H1 (cell line): ENCODE results near the gene MAGEB3. TPM values are rescaled to one million over a fixed set of nuclear protein-coding genes. Genes with fewer than 3 reads are reported as not detected.

Experiments used
- CTCF ChIA-PET: fragments of 300-600 bp; sonication (Branson Sonifier 250); formaldehyde crosslinking; loops from one replicate; lab custom pipeline; 2021; ENCODE audit not compliant: partially characterized antibody; lab: Charles Lee
- POLR2A ChIA-PET: fragments of 300-600 bp; sonication (Branson Sonifier 250); formaldehyde crosslinking; loops from one replicate; lab custom pipeline; 2021; ENCODE audit warnings: inconsistent platforms; ENCODE audit not compliant: partially characterized antibody; lab: Charles Lee
- DNase-seq, 2 experiments: peaks; one replicate each; pipeline versions ENCODE4 v3.0.0 to v3.0.0-alpha.2; 2010 to 2022; ENCODE audit warnings: low spot score in 2 of 2, low read depth in 1 of 2, mixed read lengths in 1 of 2
- FAIRE-seq: peaks from 2 replicates; lab custom pipeline; 2011; peaks lifted over from hg19 to GRCh38; lab: Jason Lieb, UNC
- H2AFZ ChIP-seq: 2 replicates; pipeline ENCODE4 v1.8.1; 2012; ENCODE audit warnings: low read length, inconsistent platforms
- H2AK5ac ChIP-seq: 2 replicates; pipeline ENCODE4 v1.6.1; 2013; ENCODE audit warnings: low read depth, low read length
- H2BK120ac ChIP-seq: replicated peaks from 2 replicates; pipeline ENCODE3; 2013; ENCODE audit warnings: low read depth, low read length, inconsistent platforms
- H2BK12ac ChIP-seq: 2 replicates; pipeline ENCODE4 v1.6.1; 2013; ENCODE audit warnings: low read depth, low read length
- H2BK15ac ChIP-seq: 2 replicates; pipeline ENCODE4 v1.6.1; 2013; ENCODE audit warnings: low read length
- H2BK20ac ChIP-seq: 2 replicates; pipeline ENCODE4 v1.6.1; 2013; ENCODE audit warnings: low read length
- H2BK5ac ChIP-seq: 2 replicates; pipeline ENCODE4 v1.6.1; 2013; ENCODE audit warnings: low read depth, low read length
- H3K14ac ChIP-seq: 2 replicates; pipeline ENCODE4 v1.6.1; 2013; ENCODE audit warnings: inconsistent platforms; ENCODE audit not compliant: insufficient read length
- H3K18ac ChIP-seq: 2 replicates; pipeline ENCODE4 v1.6.1; 2013; ENCODE audit warnings: low read length; ENCODE audit errors: extremely low read depth
- H3K23ac ChIP-seq: 2 replicates; pipeline ENCODE4 v1.6.1; 2013; ENCODE audit warnings: inconsistent platforms; ENCODE audit not compliant: insufficient read length
- H3K23me2 ChIP-seq: 2 replicates; pipeline ENCODE4 v1.6.1; 2013; ENCODE audit warnings: low read depth, low read length
- H3K27ac ChIP-seq: 2 replicates; pipeline ENCODE4 v1.6.1; 2011; ENCODE audit warnings: low read depth, low read length, inconsistent platforms
- H3K27me3 ChIP-seq, 4 experiments: replicated peaks in 1 of 4; 1 replicate in 1 of 4; 2 replicates in 3 of 4; pipeline versions ENCODE4 v1.6.1 to v1.8.1; 2011 to 2013; ENCODE audit warnings: low read length in 3 of 4, mild to moderate bottlenecking in 3 of 4, inconsistent platforms in 2 of 4, mixed read lengths in 2 of 4, moderate library complexity in 1 of 4; ENCODE audit not compliant: control insufficient read depth in 3 of 4, insufficient read depth in 3 of 4; ENCODE audit errors: extremely low read depth in 1 of 4
- H3K36me3 ChIP-seq, 4 experiments: 2 replicates each; pipeline versions ENCODE4 v1.6.1 to v1.8.1; 2011 to 2013; ENCODE audit warnings: mild to moderate bottlenecking in 4 of 4, low read length in 3 of 4, moderate library complexity in 2 of 4, control low read depth in 1 of 4, inconsistent platforms in 1 of 4; ENCODE audit not compliant: insufficient read depth in 4 of 4, control insufficient read depth in 2 of 4
- H3K4ac ChIP-seq: replicated peaks from 2 replicates; pipeline ENCODE3; 2013; ENCODE audit warnings: low read length, low read depth, mixed read lengths, inconsistent platforms; ENCODE audit not compliant: insufficient read length
- H3K4me1 ChIP-seq, 4 experiments: replicated peaks in 1 of 4; 1 replicate in 1 of 4; 2 replicates in 3 of 4; pipeline versions ENCODE4 v1.6.1 to v1.8.1; 2011 to 2013; ENCODE audit warnings: low read length in 3 of 4, inconsistent platforms in 2 of 4, mixed read lengths in 1 of 4; ENCODE audit not compliant: insufficient read depth in 4 of 4, control insufficient read depth in 3 of 4
- H3K4me2 ChIP-seq, 2 experiments: 2 replicates each; pipeline versions ENCODE4 v1.6.1 to v1.8.1; 2011 to 2013; ENCODE audit warnings: low read depth in 2 of 2, low read length in 2 of 2, control low read depth in 1 of 2, inconsistent platforms in 1 of 2, mild to moderate bottlenecking in 1 of 2; ENCODE audit not compliant: insufficient read depth in 1 of 2
- H3K4me3 ChIP-seq, 4 experiments: fragments of 200-600, 300-600 bp in 1 of 4; sonication (generic), shearing (Covaris generic), sonication (Bioruptor Twin) in 1 of 4; 2 replicates each; pipeline versions ENCODE4 v1.5.1 to v1.8.1; 2011 to 2016; ENCODE audit warnings: low read length in 4 of 4, low read depth in 3 of 4, control low read depth in 2 of 4, inconsistent platforms in 2 of 4, mild to moderate bottlenecking in 2 of 4, mixed read lengths in 1 of 4, moderate library complexity in 1 of 4; ENCODE audit not compliant: insufficient read depth in 2 of 4; ENCODE audit errors: extremely low read depth in 1 of 4
- H3K56ac ChIP-seq: replicated peaks from 2 replicates; pipeline ENCODE3; 2013; ENCODE audit warnings: low read depth, mild to moderate bottlenecking, mixed read lengths, low read length, inconsistent platforms; ENCODE audit not compliant: insufficient read length
- H3K79me1 ChIP-seq: 2 replicates; pipeline ENCODE4 v1.6.1; 2013; ENCODE audit warnings: low read depth, low read length, control low read depth
- H3K79me2 ChIP-seq, 2 experiments: 2 replicates each; pipeline versions ENCODE4 v1.6.1 to v1.8.1; 2012 to 2013; ENCODE audit warnings: low read length in 2 of 2, mild to moderate bottlenecking in 2 of 2, inconsistent platforms in 1 of 2; ENCODE audit not compliant: insufficient read depth in 2 of 2, control insufficient read depth in 1 of 2
- H3K9ac ChIP-seq, 4 experiments: replicated peaks in 1 of 4; 1 replicate in 1 of 4; 2 replicates in 3 of 4; pipeline versions ENCODE4 v1.6.1 to v1.8.1; 2011 to 2013; ENCODE audit warnings: low read depth in 3 of 4, low read length in 3 of 4, control low read depth in 2 of 4, mild to moderate bottlenecking in 2 of 4, moderate library complexity in 2 of 4, inconsistent platforms in 1 of 4; ENCODE audit errors: extremely low read depth in 1 of 4
- H3K9me3 ChIP-seq, 2 experiments: 2 replicates each; pipeline versions ENCODE4 v1.6.1 to v1.8.1; 2012 to 2013; ENCODE audit warnings: mild to moderate bottlenecking in 2 of 2, moderate library complexity in 2 of 2, control low read depth in 1 of 2, inconsistent platforms in 1 of 2, low read depth in 1 of 2, low read length in 1 of 2, mixed read lengths in 1 of 2; ENCODE audit not compliant: insufficient read depth in 2 of 2
- H4K20me1 ChIP-seq, 2 experiments: replicated peaks in 1 of 2; 2 replicates each; pipeline versions ENCODE3 to v1.8.1; 2011 to 2013; ENCODE audit warnings: inconsistent platforms in 2 of 2, low read length in 2 of 2, mild to moderate bottlenecking in 1 of 2; ENCODE audit not compliant: insufficient read depth in 2 of 2, control insufficient read depth in 1 of 2
- H4K5ac ChIP-seq: 2 replicates; pipeline ENCODE4 v1.6.1; 2013; ENCODE audit warnings: low read length, low read depth, mixed read lengths, inconsistent platforms; ENCODE audit not compliant: insufficient read length
- H4K8ac ChIP-seq: 2 replicates; pipeline ENCODE4 v1.8.0; 2013; ENCODE audit warnings: mild to moderate bottlenecking, moderate library complexity, low read length, inconsistent platforms; ENCODE audit not compliant: insufficient read depth; ENCODE audit errors: extremely low read depth
- H4K91ac ChIP-seq: replicated peaks from 2 replicates; pipeline ENCODE3; 2013; ENCODE audit warnings: low read length, mixed read lengths, inconsistent platforms; ENCODE audit not compliant: insufficient read length
- NRF1 ChIP-seq: IDR thresholded peaks from 2 replicates; pipeline ENCODE4 v1.6.1; 2011; ENCODE audit warnings: mild to moderate bottlenecking, low read depth, low read length, improper control_type of control experiment
- WGBS, 2 experiments: shearing (Covaris generic) in 1 of 2; methylation state at CpG; one replicate each; pipeline versions ENCODE4 v1.1.6 to v1.1.7; 2013 to 2015; ENCODE audit warnings: low lambda C conversion rate in 2 of 2, mixed read lengths in 2 of 2, inconsistent platforms in 1 of 2, low coverage in 1 of 2, missing lambda C conversion rate in 1 of 2; ENCODE audit not compliant: insufficient replicate concordance in 2 of 2, insufficient coverage in 1 of 2, insufficient read length in 1 of 2; ENCODE audit errors: extremely low coverage in 1 of 2, missing lambda C conversion rate in 1 of 2; 5-methylcytosine and 5-hydroxymethylcytosine counted together
- polyA plus RNA-seq, 7 experiments: library from polyadenylated mRNA; depleted of rRNA in 3 of 7; stranded (reverse) in 5 of 7; unstranded in 2 of 7; fragments of >200 nt in 5 of 7; fragments of 200-250 nt in 2 of 7; gene quantifications; 1 replicate in 5 of 7; 2 replicates in 1 of 7; 4 replicates in 1 of 7; pipeline versions ENCODE4 v1.2.1 to v1.2.3, GENCODE V29; 2011 to 2013; ENCODE audit warnings: missing spikeins in 2 of 7, mixed read lengths in 2 of 7
- total RNA-seq: library from RNA; stranded (reverse); fragmentation: NEBNext Ultra II Directional; extraction: Animal tissue kit (Norgen Biotek cat#: 25700); gene quantifications from 2 replicates; pipeline ENCODE4 v1.2.1, GENCODE V29; 2021

The MAGEB3 gene
- total and polyA plus RNA-seq, 2 of the 8 experiments (the other 6 are each of a cell fraction or from before 2014, with no cell fraction given) = not detected

DNA sequence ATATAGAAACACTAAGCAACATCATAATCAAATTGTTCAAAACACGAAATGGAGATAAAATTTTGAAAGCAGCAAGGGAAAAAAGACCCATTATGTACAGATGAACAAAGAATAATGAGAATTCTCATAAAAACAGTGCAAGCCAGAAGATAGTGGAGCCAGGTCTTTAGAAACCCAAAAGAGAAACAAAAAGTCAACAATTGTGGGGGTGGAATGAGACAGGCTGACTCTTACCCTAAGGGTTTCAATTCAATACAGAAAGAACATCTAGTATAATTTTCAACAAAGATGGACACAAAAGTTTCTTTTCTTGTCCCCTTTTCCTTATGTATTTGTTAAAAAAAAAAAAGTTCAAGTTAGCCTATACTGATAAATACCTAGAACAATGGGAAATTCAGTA, 49.1 kb upstream of the MAGEB3 start:
- Histone ChIP-seq H3K18ac (no peak overlapping the region), H3K36me3 (no peaks in the 10 kb centered on the region), H4K20me1 (no peaks in the 10 kb centered on the region), H3K4ac (no peak overlapping the region), H3K56ac (no peak overlapping the region), H3K4me2 (no peak overlapping the region), H3K23me2 (no peaks in the 10 kb centered on the region), H4K8ac (no peak overlapping the region), H3K79me1 (no peaks in the 10 kb centered on the region), H3K79me2 (no peaks in the 10 kb centered on the region), H3K14ac (no peak overlapping the region), H3K23ac (no peak overlapping the region), H3K9me3 (no peaks in the 10 kb centered on the region), H2BK20ac (no peak overlapping the region), H4K91ac (no peak overlapping the region), H2BK5ac (no peak overlapping the region), H3K9ac (no peak overlapping the region), H2BK12ac (no peak overlapping the region), H4K5ac (no peak overlapping the region), H2BK15ac (no peak overlapping the region), H3K27me3 (no peaks in the 10 kb centered on the region), H2AFZ (no peak overlapping the region), H3K4me3 (no peak overlapping the region), H2AK5ac (no peak overlapping the region), H3K4me1 (no peaks in the 10 kb centered on the region), H3K27ac (no peak overlapping the region), H2BK120ac (no peak overlapping the region)
- ChIA-PET POLR2A (no interaction called here), CTCF (interaction anchor here (1.2 kb wide), 1 partner anchor 16 kb away, joined by 4 read pairs; no protein-coding TSS in a partner anchor)
- FAIRE-seq (peak; percentile 32), DNase-seq (no peak)
- WGBS, 2 experiments = 50% methylated on average over 1 of the region's 1 CpG; no CpG with 5 or more reads in 1 of the 2 experiments
- TF ChIP-seq NRF1 = no peak
